Measurements from ENCODE around the gene NUMBL. TPM values are rescaled to one million over a fixed set of nuclear protein-coding genes. Genes with fewer than 3 reads are reported as not detected.
"Not testable (repeated sequence)": the region's sequence is repeated elsewhere in the genome, so short reads cannot be mapped to it uniquely, and the experiment has no call there.

NUMBL gene
- total RNA-seq, 1 donor from 2014 or later = 17.6 TPM

GRCh38 chr19:40662925-40663694, 27.3 kb downstream of the NUMBL start:
- peak; percentile 83 for DNase-seq

- DNase-seq = no peak
These were observed 28.8 kb downstream of the NUMBL start for GRCh38 chr19:40661616-40662015.

GRCh38 chr19:40659566-40659965, 30.9 kb downstream of the NUMBL start:
- no peak for DNase-seq

GRCh38 chr19:40659116-40659515, 31.3 kb downstream of the NUMBL start:
- no peak for DNase-seq

- DNase-seq = no peak
These were observed 32.4 kb downstream of the NUMBL start for GRCh38 chr19:40658031-40658430.

- DNase-seq = not testable (repeated sequence)
These were observed 34.8 kb downstream of the NUMBL start for GRCh38 chr19:40655684-40656083.

GRCh38 chr19:40652303-40652702, 38.1 kb downstream of the NUMBL start:
- DNase-seq = not testable (repeated sequence)

GRCh38 chr19:40650749-40651305, 39.6 kb downstream of the NUMBL start:
- peak; percentile 11 for DNase-seq

GRCh38 chr19:40649903-40650675, 40.4 kb downstream of the NUMBL start:
- not testable (repeated sequence) for DNase-seq

- DNase-seq = no peak
These were observed 43.7 kb downstream of the NUMBL start for GRCh38 chr19:40646743-40647254.

GRCh38 chr19:40642757-40643305, 47.6 kb downstream of the NUMBL start:
- DNase-seq = peak; percentile 41

GRCh38 chr19:40642051-40642706, 48.3 kb downstream of the NUMBL start:
- DNase-seq = no peak

GRCh38 chr19:40641281-40641680, 49.2 kb downstream of the NUMBL start:
- peak; percentile 43 for DNase-seq

- DNase-seq = no peak
These were observed 49.7 kb downstream of the NUMBL start for GRCh38 chr19:40640744-40641143.

- DNase-seq = no peak
These were observed 50.8 kb downstream of the NUMBL start for GRCh38 chr19:40639638-40639982.

- DNase-seq = no peak
These were observed 52.1 kb downstream of the NUMBL start for GRCh38 chr19:40638327-40638726.

- DNase-seq = no peak
These were observed 57.2 kb downstream of the NUMBL start for GRCh38 chr19:40633207-40633606.

- DNase-seq = no peak
These were observed 58.0 kb downstream of the NUMBL start for GRCh38 chr19:40632311-40633036.

- DNase-seq = no peak
These were observed 59.8 kb downstream of the NUMBL start for GRCh38 chr19:40630571-40631160.

- no peak for DNase-seq
These were observed 61.1 kb downstream of the NUMBL start for GRCh38 chr19:40629346-40629745.

All from skin of body (tissue), 2 donors.